ENCODE data around the gene EGF. TPM values are rescaled to one million over a fixed set of nuclear protein-coding genes. Genes with fewer than 3 reads are reported as not detected.

The EGF gene
- total RNA-seq, 1 donor from 2014 or later: 15.0 TPM

- Mint-ChIP-seq H3K36me3 (ENCODE audit: low read depth, unreplicated experiment) (no peaks in the 10 kb centered on the region), H3K9me3 (ENCODE audit: unreplicated experiment) (no peaks in the 10 kb centered on the region), H3K27me3 (ENCODE audit: unreplicated experiment) (peaks cover 1% of the 10 kb centered on the region), H3K27ac (ENCODE audit: unreplicated experiment) (no peak overlapping the region), H3K4me3 (ENCODE audit: unreplicated experiment) (no peak overlapping the region), H3K4me1 (ENCODE audit: unreplicated experiment) (peaks cover 7% of the 10 kb centered on the region)
- no peak for TF ChIP-seq CTCF (IDR thresholded peaks at IDR 0.05; ENCODE audit: unreplicated experiment)
- DNase-seq (ENCODE audit: low spot score): no peak
Measured at GRCh38 chr4:110041735-110042134, 129.1 kb downstream of the EGF start.

GRCh38 chr4:110042545-110043517, 130.1 kb downstream of the EGF start:
- H3K27me3 Mint-ChIP-seq (ENCODE audit: unreplicated experiment): peaks cover 1% of the 10 kb centered on the region
- H3K9me3 Mint-ChIP-seq (ENCODE audit: unreplicated experiment): no peaks in the 10 kb centered on the region
- H3K4me3 Mint-ChIP-seq (ENCODE audit: unreplicated experiment): no peak overlapping the region
- no peak for DNase-seq (ENCODE audit: low spot score)
- H3K27ac Mint-ChIP-seq (ENCODE audit: unreplicated experiment): no peak overlapping the region
- TF ChIP-seq CTCF (IDR thresholded peaks at IDR 0.05; ENCODE audit: unreplicated experiment): no peak
- peaks cover 7% of the 10 kb centered on the region for H3K4me1 Mint-ChIP-seq (ENCODE audit: unreplicated experiment)
- H3K36me3 Mint-ChIP-seq (ENCODE audit: low read depth, unreplicated experiment): no peaks in the 10 kb centered on the region

GRCh38 chr4:110046588-110047049, 133.9 kb downstream of the EGF start:
- no peak for DNase-seq (ENCODE audit: low spot score)
- Mint-ChIP-seq H3K36me3 (ENCODE audit: low read depth, unreplicated experiment) (peaks cover 4% of the 10 kb centered on the region), H3K4me1 (ENCODE audit: unreplicated experiment) (peaks cover 7% of the 10 kb centered on the region), H3K27ac (ENCODE audit: unreplicated experiment) (no peak overlapping the region), H3K9me3 (ENCODE audit: unreplicated experiment) (no peaks in the 10 kb centered on the region), H3K4me3 (ENCODE audit: unreplicated experiment) (no peak overlapping the region), H3K27me3 (ENCODE audit: unreplicated experiment) (no peaks in the 10 kb centered on the region)
- TF ChIP-seq CTCF (IDR thresholded peaks at IDR 0.05; ENCODE audit: unreplicated experiment): no peak

GRCh38 chr4:110049951-110050925, 137.6 kb downstream of the EGF start:
- no peaks in the 10 kb centered on the region for H3K27me3 Mint-ChIP-seq (ENCODE audit: unreplicated experiment)
- H3K4me3 Mint-ChIP-seq (ENCODE audit: unreplicated experiment): no peak overlapping the region
- H3K36me3 Mint-ChIP-seq (ENCODE audit: low read depth, unreplicated experiment): peaks cover 4% of the 10 kb centered on the region
- DNase-seq (ENCODE audit: low spot score): peak; percentile 43
- no peak overlapping the region for H3K27ac Mint-ChIP-seq (ENCODE audit: unreplicated experiment)
- peak; percentile 75 for TF ChIP-seq CTCF (IDR thresholded peaks at IDR 0.05; ENCODE audit: unreplicated experiment)
- H3K4me1 Mint-ChIP-seq (ENCODE audit: unreplicated experiment): peaks cover 3% of the 10 kb centered on the region
- H3K9me3 Mint-ChIP-seq (ENCODE audit: unreplicated experiment): no peaks in the 10 kb centered on the region

Data from endothelial cell (in vitro differentiated cells).